ENCODE data around the gene MED1.
A peak's percentile ranks its signal among the peaks of the same experiment; 100 is the strongest.
"Not testable (repeated sequence)": the region's sequence is repeated elsewhere in the genome, so short reads cannot be mapped to it uniquely, and the experiment has no call there.

Gene MED1

GRCh38 chr17:39450847-39451581 lies at the start of gene MED1:
Gene MED1 (minus strand): TSS chr17:39451263. CDS start chr17:39451062, 201 bp downstream.
- Histone ChIP-seq H3K27me3 (ENCODE audit: insufficient read depth, low read length) (no peaks in the 10 kb centered on the region), H3K4me1 (ENCODE audit: insufficient read depth, low read length) (no peaks in the 10 kb centered on the region; the same call in 1 of the 2 replicates), H3K36me3 (ENCODE audit: insufficient read depth, low read depth, low read length) (peaks cover 20% of the 10 kb centered on the region), H3K27ac (ENCODE audit: low read length) (peak within 1 kb of the TSS; percentile 49), H3K9me3 (ENCODE audit: insufficient read depth, low read depth, low read length) (no peaks in the 10 kb centered on the region), H3K4me3 (ENCODE audit: low read length) (peak within 1 kb of the TSS; percentile 82), H3K9ac (ENCODE audit: low read depth, low read length) (peak within 1 kb of the TSS; percentile 98)

- not testable (repeated sequence) for H3K9me3 ChIP-seq (ENCODE audit: insufficient read depth, low read depth, low read length); H3K27me3 ChIP-seq (ENCODE audit: insufficient read depth, low read length); H3K27ac ChIP-seq (ENCODE audit: low read length); H3K4me1 ChIP-seq (ENCODE audit: insufficient read depth, low read length); H3K9ac ChIP-seq (ENCODE audit: low read depth, low read length); H3K4me3 ChIP-seq (ENCODE audit: low read length)
- H3K36me3 ChIP-seq (ENCODE audit: insufficient read depth, low read depth, low read length): peaks cover 81% of the 10 kb centered on the region
These were observed 45.9 kb upstream of the MED1 start for GRCh38 chr17:39496921-39497320.

DNA sequence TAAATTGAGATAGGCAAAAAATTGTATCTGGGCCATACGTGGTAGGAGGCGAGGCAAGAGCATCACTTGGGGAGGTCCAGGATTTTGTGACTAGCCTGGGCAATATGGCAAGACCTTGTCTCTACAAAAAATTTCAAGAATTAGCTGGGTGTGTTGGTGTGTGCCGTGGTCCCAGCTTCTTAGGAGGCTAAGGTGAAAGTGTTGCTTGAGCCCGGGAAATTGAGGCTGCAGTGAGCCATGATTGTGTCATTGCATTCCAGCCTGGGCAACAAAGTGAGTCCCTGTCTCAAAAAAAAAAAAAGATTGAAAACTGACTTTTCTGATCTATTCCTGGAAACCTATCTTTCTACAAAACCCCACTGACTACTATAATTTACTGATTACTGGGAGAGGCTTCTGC lies 36.9 kb upstream of the MED1 start:
- Histone ChIP-seq H3K9me3 (ENCODE audit: insufficient read depth, low read depth, low read length) (no peaks in the 10 kb centered on the region), H3K4me1 (ENCODE audit: insufficient read depth, low read length) (no peaks in the 10 kb centered on the region), H3K27me3 (ENCODE audit: insufficient read depth, low read length) (no peaks in the 10 kb centered on the region), H3K27ac (ENCODE audit: low read length) (no peak overlapping the region), H3K9ac (ENCODE audit: low read depth, low read length) (no peak overlapping the region), H3K4me3 (ENCODE audit: low read length) (no peak overlapping the region), H3K36me3 (ENCODE audit: insufficient read depth, low read depth, low read length) (peaks cover 42% of the 10 kb centered on the region)

- H3K9me3 ChIP-seq (ENCODE audit: insufficient read depth, low read depth, low read length); H3K27me3 ChIP-seq (ENCODE audit: insufficient read depth, low read length); H3K9ac ChIP-seq (ENCODE audit: low read depth, low read length); H3K4me1 ChIP-seq (ENCODE audit: insufficient read depth, low read length); H3K4me3 ChIP-seq (ENCODE audit: low read length); H3K27ac ChIP-seq (ENCODE audit: low read length): not testable (repeated sequence)
- peaks cover 40% of the 10 kb centered on the region for H3K36me3 ChIP-seq (ENCODE audit: insufficient read depth, low read depth, low read length)
These were observed 36.4 kb upstream of the MED1 start for GRCh38 chr17:39487490-39487889.

DNA sequence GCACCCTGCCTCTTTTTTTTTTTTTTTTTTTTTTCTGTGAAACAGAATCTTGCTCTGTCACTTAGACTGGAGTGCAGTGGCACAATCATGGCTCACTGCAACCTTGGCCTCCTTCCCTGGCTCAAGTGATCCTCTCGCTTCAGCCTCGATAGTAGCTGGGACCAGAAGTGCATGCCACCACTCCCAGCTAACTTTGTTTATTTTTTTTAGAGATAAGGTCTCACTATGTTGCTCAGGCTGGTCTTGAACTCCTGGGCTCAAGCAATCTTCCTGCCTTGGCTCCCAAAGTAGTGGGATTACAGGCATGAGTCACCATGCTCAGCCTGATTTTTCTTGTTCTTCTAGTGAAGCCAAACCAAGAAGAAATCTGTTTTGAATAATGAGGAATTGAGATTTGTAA lies 35.2 kb upstream of the MED1 start:
- Histone ChIP-seq H3K9ac (ENCODE audit: low read depth, low read length) (no peak overlapping the region), H3K9me3 (ENCODE audit: insufficient read depth, low read depth, low read length) (no peaks in the 10 kb centered on the region), H3K4me1 (ENCODE audit: insufficient read depth, low read length) (no peaks in the 10 kb centered on the region), H3K36me3 (ENCODE audit: insufficient read depth, low read depth, low read length) (peaks cover 39% of the 10 kb centered on the region), H3K27me3 (ENCODE audit: insufficient read depth, low read length) (no peaks in the 10 kb centered on the region), H3K27ac (ENCODE audit: low read length) (no peak overlapping the region), H3K4me3 (ENCODE audit: low read length) (no peak overlapping the region)

GRCh38 chr17:39485555-39485954 lies 34.5 kb upstream of the MED1 start:
- Histone ChIP-seq H3K4me3 (ENCODE audit: low read length) (no peak overlapping the region), H3K4me1 (ENCODE audit: insufficient read depth, low read length) (no peaks in the 10 kb centered on the region), H3K27ac (ENCODE audit: low read length) (no peak overlapping the region), H3K9ac (ENCODE audit: low read depth, low read length) (no peak overlapping the region), H3K27me3 (ENCODE audit: insufficient read depth, low read length) (no peaks in the 10 kb centered on the region), H3K9me3 (ENCODE audit: insufficient read depth, low read depth, low read length) (no peaks in the 10 kb centered on the region), H3K36me3 (ENCODE audit: insufficient read depth, low read depth, low read length) (peaks cover 36% of the 10 kb centered on the region)

DNA sequence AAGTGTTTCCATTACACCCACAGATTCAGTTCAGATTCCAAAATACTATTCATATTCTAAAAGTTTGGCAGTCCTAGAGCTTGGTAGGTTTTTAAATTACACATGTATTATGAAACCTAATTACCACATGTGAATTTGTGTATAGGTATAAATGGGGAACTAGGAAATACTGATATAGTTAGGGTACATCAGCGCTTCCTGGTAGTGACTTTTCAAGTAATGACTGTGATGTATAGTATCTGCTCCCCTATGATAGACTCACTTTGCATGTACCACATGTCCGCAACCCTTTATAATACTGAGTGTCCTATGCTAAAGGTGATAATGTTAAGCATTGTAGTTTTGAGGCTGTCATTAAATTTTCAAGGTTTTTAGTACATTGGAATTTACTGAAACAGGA lies 33.1 kb upstream of the MED1 start:
- Histone ChIP-seq H3K36me3 (ENCODE audit: insufficient read depth, low read depth, low read length) (peaks cover 40% of the 10 kb centered on the region; the same call in 1 of the 2 replicates), H3K4me1 (ENCODE audit: insufficient read depth, low read length) (no peaks in the 10 kb centered on the region), H3K9ac (ENCODE audit: low read depth, low read length) (no peak overlapping the region), H3K4me3 (ENCODE audit: low read length) (no peak overlapping the region), H3K27me3 (ENCODE audit: insufficient read depth, low read length) (no peaks in the 10 kb centered on the region), H3K27ac (ENCODE audit: low read length) (no peak overlapping the region), H3K9me3 (ENCODE audit: insufficient read depth, low read depth, low read length) (no peaks in the 10 kb centered on the region)

DNA sequence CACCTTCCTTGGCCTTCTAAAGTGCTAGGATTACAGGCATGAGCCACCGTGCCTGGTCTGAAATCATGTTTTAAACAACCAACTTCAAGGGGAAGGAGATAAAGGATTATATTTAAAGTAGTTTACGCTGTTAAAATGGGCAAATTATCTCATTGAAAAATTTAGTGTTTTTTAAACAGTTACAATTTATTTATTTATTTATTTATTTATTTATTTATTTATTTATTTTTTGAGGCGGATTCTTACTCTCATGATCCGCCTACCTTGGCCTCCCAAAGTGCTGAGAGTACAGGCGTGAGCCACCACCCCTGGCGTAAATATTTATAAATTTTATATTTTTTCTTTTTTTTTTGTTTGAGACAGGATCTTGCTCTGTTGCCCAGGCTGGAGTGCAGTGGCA lies 32.4 kb upstream of the MED1 start:
- Histone ChIP-seq H3K27ac (ENCODE audit: low read length) (no peak overlapping the region), H3K4me1 (ENCODE audit: insufficient read depth, low read length) (no peaks in the 10 kb centered on the region), H3K4me3 (ENCODE audit: low read length) (no peak overlapping the region), H3K9ac (ENCODE audit: low read depth, low read length) (no peak overlapping the region), H3K27me3 (ENCODE audit: insufficient read depth, low read length) (no peaks in the 10 kb centered on the region), H3K36me3 (ENCODE audit: insufficient read depth, low read depth, low read length) (peaks cover 44% of the 10 kb centered on the region), H3K9me3 (ENCODE audit: insufficient read depth, low read depth, low read length) (no peaks in the 10 kb centered on the region)

DNA sequence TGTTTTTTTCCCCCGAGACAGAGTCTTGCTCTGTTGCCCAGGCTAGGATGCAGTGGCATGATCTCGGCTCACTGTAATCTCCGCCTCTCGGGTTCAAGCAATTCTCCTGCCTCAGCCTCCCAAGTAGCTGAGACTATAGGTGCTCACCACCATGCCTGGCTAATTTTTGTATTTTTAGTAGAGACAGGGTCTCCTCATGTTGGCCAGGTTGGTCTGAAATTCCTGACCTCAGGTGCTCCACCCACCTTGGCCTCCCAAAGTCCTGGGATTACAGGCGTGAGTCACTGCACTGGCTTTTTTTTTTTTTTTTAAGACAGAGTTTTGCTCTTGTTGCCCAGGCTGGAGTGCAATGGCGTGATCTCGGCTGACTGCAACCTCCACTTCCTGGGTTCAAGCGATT lies 28.6 kb upstream of the MED1 start:
- H3K27ac ChIP-seq (ENCODE audit: low read length); H3K4me1 ChIP-seq (ENCODE audit: insufficient read depth, low read length); H3K9ac ChIP-seq (ENCODE audit: low read depth, low read length); H3K9me3 ChIP-seq (ENCODE audit: insufficient read depth, low read depth, low read length); H3K4me3 ChIP-seq (ENCODE audit: low read length); H3K27me3 ChIP-seq (ENCODE audit: insufficient read depth, low read length): not testable (repeated sequence)
- H3K36me3 ChIP-seq (ENCODE audit: insufficient read depth, low read depth, low read length): peaks cover 54% of the 10 kb centered on the region

- H3K9ac ChIP-seq (ENCODE audit: low read depth, low read length): no peak overlapping the region
- no peak overlapping the region for H3K4me3 ChIP-seq (ENCODE audit: low read length)
- H3K4me1 ChIP-seq (ENCODE audit: insufficient read depth, low read length): no peaks in the 10 kb centered on the region
- H3K36me3 ChIP-seq (ENCODE audit: insufficient read depth, low read depth, low read length): peaks cover 58% of the 10 kb centered on the region
- no peaks in the 10 kb centered on the region for H3K27me3 ChIP-seq (ENCODE audit: insufficient read depth, low read length)
- no peak overlapping the region for H3K27ac ChIP-seq (ENCODE audit: low read length)
- no peaks in the 10 kb centered on the region for H3K9me3 ChIP-seq (ENCODE audit: insufficient read depth, low read depth, low read length)
These were observed 22.2 kb upstream of the MED1 start for GRCh38 chr17:39473310-39473709.

GRCh38 chr17:39468610-39469009 lies 17.5 kb upstream of the MED1 start:
- not testable (repeated sequence) for H3K4me1 ChIP-seq (ENCODE audit: insufficient read depth, low read length); H3K27ac ChIP-seq (ENCODE audit: low read length); H3K27me3 ChIP-seq (ENCODE audit: insufficient read depth, low read length); H3K9me3 ChIP-seq (ENCODE audit: insufficient read depth, low read depth, low read length); H3K9ac ChIP-seq (ENCODE audit: low read depth, low read length); H3K4me3 ChIP-seq (ENCODE audit: low read length)
- H3K36me3 ChIP-seq (ENCODE audit: insufficient read depth, low read depth, low read length): peaks cover 46% of the 10 kb centered on the region

DNA sequence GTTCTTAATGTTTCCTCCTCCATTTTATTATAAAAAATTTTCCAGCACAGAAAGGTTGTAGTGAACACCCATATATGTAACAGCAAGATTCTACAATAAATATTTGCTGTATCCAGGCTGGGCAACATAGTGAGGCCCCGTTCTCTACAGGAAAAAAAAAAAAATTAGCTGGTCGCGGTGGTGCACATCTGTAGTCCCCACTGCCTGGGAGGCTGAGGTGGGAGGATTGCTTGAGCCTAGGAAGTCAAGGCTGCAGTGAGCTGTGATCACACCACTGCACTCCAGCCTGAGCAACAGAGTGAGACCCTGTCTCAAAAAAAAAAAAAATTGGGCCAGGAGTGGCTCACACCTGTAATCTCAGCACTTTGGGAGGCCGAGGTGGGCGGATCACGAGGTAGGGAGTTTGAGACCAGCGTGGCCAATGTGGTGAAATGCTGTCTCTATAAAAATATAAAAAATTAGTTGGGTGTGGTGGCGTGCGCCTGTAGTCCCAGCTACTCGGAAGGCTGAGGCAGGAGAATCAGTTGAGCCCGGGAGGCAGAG lies 13.6 kb upstream of the MED1 start:
- Histone ChIP-seq H3K9ac (ENCODE audit: low read depth, low read length) (peak overlapping the region; percentile 97; the same call in 1 of the 2 replicates), H3K4me3 (ENCODE audit: low read length) (peak overlapping the region; percentile 100), H3K36me3 (ENCODE audit: insufficient read depth, low read depth, low read length) (peaks cover 15% of the 10 kb centered on the region; the same call in 1 of the 2 replicates)
- H3K27me3 ChIP-seq (ENCODE audit: insufficient read depth, low read length); H3K4me1 ChIP-seq (ENCODE audit: insufficient read depth, low read length); H3K9me3 ChIP-seq (ENCODE audit: insufficient read depth, low read depth, low read length); H3K27ac ChIP-seq (ENCODE audit: low read length): not testable (repeated sequence)

Data from iPS-20b (cell line).